NOMO-1 treated with dmso at 0.1 percent for 144 hours (cell line): Measurements from ENCODE around the gene PNMA6F.

Experiments
- DNase-seq: peaks from one replicate; lab custom pipeline; 2025; ENCODE audit not compliant: unreplicated experiment; lab: John Stamatoyannopoulos, UW

Gene PNMA6F

DNA sequence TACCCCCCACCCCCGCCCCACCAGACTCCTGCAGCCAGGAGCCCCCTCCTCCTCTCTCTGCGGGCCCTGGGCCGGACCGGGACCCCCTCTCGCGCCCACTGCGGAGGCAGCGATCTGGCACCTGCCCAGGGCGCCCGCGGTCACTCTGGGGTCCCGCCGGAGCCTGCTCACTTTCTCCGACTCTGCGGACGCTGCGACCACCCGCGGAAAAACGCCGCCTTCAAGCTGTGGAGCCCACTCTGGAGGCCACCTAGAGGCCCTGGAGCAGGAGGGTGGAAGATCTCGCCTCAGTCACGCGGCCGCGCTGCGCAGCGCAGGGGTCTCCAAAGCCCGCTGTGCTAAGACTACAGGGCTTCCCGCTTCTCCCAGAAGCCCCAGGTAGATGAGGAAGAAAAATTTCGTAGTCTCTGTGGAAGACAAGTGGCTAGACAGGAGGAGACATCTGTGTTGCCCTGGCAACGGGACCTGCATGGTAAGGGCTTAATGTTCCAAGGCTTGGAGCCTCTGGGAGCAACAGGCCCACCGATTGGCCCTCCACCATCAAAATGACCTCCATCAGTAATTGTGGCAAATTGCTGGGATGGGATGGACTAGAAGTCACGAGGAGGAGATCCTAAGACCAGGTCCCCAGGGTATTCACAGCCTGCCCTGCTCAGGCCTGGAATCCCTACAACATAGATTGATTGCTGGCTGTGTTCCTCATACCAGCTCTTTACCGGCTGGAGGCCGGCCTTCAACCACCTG lies at the start of gene PNMA6F:
Gene PNMA6F, minus strand, starts transcription at position 387 of the 744 bp plus-strand sequence. CDS start 1,093 bp downstream, outside the sequence.
- no peak for DNase-seq

- DNase-seq = no peak
Measured at GRCh38 chrX:153371256-153371655, 49.7 kb upstream of the PNMA6F start.

DNA sequence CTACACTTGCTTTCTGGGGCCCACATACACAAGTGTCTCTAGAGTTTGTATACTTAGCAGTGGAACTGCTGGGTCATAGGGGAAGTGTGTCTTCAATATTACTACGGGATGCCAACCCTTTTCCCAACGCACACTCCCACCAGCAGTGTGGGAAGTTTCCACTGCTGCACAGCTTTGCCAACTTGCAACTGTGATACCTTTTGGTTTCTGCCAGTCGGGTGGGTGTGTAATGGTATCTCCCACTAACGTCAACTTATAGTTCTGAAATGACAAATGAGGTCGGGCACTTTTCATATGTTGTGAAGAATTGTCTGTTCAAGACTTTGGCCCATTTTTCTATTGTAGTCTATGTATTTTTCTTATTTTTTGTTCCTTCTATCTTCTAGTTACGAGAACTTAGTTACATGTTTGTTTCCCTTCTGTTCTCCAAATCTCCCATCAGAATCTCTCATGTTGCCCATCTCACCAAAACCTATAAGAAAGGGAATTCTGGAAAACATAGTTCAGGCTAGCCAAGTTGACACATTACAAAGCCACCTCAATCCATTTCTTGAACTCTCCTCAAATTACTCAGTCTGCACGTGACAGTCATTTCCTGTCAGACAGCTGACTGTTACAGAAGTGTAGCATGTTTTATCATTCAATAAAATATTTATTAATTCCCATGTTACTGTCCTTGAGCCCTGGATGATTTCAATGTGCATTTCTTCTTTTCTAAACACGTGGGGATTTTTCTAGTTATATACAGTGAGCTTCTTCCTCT lies 48.9 kb upstream of the PNMA6F start:
- DNase-seq = no peak

DNA sequence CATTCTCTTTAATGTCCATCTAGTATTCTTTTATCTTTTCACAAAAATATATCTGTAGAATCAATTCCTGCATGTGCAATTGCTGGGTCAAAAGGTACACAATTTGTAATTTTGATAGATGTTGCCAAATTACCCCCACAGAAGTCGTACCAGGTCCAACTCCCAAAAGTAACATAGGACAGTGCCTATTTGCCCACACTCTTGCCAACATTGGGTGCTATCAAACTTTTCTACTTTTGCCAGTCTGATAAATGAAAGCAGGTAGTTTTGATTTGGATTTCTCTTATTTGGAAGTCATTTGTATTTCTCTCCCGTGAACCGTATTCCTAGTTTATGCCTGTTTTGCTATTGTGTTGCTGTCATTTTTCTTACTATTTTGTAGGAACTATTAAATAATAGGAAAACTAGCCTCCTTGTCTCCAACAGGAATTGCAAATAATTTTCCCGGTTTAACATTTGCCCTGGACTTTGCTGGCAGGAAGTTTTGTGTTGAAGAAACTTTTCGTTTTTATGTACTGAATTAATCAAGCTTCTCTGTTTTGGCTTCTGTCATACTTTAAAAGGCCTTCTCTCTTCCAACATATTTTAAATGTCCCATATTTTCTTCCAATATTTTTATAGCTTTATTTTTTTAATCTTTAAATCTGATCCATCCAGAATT lies 45.4 kb upstream of the PNMA6F start:
- no peak for DNase-seq

DNA sequence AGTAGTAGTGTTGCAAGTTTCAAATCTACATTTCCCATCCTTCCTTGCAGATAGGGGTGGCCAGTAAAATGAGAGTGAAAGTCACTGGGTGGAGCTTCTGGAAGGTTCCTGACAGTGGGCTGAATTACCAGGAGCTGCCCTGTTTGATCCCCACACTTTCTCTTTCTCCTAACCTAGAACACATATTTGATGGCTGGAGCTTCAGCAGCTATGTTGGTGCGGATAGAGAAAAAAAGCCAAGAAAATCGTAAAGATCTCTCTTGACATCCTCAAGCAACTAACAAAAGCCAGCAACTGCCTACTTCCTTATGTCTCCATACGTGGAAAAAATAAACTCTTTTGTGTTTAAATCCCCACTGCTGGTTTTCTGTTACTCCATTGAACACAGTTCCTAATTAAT lies 44.6 kb upstream of the PNMA6F start:
- DNase-seq = no peak

- DNase-seq = no peak
Measured at GRCh38 chrX:153365670-153366069, 44.1 kb upstream of the PNMA6F start.

DNA sequence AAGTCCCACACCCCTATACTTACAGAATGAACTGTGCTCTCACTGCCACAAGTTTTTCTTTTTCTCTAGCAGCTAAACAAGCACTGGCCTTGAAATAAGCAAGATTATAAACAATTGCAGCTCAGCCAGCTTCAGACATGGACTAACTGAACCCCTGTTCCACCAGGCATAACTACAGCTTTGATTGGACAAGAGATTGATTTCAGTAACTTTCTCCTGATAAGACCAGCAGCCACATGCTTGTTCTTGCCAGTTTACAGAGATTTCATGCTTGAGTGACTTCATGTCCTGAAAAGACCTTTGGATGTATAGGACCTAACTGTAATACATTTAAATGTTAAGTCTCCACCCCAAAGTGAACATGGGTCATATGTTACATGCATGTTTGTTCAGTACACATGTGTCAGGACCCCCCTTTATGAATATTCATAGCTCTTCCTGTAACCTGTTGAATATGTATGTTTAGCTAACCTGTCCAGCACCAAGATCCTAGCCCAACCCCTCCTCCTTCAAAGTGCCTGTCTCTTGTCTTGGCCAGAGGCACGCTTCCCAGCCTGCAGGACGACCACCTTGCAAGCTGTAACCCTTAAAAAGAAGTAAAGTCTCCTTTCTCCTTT lies 40.3 kb upstream of the PNMA6F start:
- DNase-seq = no peak

DNA sequence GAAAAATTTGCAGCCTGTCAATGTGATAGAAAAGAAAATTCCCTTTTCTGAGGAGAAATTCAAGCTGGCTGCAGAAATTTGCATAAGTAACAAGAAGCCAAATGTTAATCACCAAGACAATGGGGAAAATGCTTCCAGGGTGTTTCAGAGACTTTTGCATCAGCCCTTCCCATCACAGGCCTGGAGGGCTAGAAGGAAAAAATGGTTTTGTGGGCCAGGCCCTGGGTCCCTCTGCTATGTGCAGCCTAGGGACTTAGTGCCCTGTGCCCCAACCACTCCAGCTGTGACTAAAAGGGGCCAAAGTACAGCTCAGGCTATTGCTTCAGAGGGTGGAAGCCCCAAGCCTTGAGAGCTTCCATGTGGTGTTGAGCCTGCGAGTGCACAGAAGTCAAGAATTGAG lies 36.3 kb upstream of the PNMA6F start:
- no peak for DNase-seq

GRCh38 chrX:153353416-153353815 lies 31.8 kb upstream of the PNMA6F start:
- no peak for DNase-seq

GRCh38 chrX:153352858-153353257 lies 31.3 kb upstream of the PNMA6F start:
- DNase-seq = no peak

GRCh38 chrX:153351981-153352380 lies 30.4 kb upstream of the PNMA6F start:
- DNase-seq = no peak

DNA sequence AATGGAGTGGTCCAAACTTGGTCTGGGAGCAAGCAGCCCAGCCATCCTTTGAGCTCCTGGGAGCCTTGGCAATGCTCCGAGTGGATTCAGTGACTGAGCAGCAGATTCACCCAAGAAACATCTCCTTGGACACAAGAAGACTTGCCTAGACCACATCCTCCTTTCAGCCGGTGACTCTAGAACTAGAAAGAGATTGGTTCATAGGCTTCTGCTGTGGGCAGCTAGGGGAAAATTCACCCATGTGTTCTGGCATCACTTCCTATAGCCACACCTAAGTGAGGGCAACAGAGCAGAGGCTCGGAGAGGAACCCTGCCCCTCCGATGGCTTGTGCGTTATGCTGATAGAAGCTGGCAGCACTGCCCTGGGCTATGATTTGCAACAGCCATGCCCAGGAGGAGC lies 28.4 kb upstream of the PNMA6F start:
- DNase-seq = no peak

DNA sequence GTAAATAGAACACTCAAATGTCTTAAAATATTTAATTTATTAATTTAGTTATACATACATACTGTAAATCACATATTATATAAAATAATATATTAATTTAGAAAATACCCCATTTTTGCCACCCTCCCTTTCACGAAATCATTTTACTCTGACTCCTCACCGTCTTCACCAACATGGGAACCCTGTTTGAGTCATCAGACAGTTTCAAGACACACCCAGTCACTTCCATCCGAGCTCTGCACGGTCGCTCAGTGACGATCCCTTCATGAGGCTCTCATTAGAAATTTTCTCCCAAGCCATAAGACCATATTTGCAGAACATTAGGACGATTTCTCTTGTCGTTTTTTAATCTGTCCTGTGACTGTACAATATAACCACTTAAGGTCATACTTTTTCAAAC lies 26.9 kb upstream of the PNMA6F start:
- no peak for DNase-seq

DNA sequence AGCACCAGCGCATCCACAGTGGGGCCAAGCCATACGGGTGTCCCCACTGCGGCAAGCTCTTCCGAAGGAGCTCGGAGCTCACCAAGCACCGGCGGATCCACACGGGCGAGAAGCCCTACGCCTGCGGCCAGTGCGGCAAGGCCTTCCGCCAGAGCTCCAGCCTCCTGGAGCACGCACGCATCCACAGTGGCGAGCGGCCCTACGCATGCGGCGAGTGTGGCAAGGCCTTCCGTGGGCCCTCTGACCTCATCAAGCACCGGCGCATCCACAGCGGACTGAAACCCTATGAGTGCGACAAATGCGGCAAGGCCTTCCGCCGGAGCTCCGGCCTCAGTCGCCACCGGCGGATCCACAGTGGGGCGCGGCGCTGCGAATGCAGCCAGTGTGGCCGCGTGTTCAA lies 26.0 kb upstream of the PNMA6F start:
- DNase-seq = no peak

DNA sequence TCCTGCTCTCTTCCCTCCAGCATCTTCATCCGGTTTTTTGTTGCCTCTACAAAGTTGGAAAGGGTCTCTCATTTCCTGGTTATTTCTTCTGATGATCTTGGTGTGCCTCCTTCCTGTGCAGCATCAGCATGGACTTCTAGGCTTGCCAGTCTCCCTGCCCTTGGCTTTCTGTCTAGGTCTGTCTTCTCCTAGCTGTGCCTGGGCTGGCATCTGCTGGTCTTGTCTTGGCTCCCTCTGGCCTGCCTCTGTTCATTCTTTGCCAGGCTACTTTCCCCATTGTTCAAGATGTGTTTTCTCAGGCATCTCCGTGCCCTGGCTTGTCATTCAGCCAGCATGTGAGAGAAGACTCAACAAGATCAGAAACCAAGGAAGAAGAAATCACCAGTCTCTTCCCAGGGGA lies 22.1 kb upstream of the PNMA6F start:
- no peak for DNase-seq

DNA sequence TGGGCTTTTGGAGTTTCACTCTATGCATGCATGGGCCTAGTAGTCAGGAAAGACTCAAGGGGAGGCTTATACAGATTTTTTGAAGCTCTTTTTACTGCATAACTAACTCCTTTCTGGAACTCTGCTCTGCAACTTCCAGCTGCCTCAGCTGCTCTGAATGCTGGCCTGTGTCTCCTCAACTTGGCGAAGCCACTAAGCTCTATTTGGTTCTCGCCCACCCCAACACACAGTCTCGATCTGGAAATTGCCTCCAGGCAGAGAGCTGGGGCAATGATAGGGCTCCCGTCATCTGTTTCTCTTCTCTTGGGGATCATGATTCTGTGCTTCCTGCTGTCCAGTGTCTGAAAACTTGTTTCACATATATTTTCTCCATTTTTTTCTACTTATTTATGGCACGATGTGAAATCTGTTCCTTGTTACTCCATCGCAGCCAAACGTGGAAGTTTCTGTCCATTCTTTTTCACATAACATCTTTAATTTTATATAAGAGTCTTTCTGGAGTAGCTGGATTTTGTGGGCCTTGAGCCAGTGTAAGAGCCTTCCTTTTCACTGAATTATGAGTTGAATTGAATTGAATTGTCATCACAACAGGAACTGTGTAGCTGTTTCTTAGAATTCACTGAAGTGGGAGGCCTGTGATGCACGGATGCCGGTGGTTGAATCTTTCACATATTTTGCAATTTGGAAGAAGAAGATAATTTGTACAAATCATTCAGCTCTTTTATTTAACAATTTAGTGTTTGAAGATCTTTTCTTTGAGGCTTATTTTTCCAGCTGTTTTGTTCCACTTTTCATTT lies 21.4 kb upstream of the PNMA6F start:
- no peak for DNase-seq

GRCh38 chrX:153340111-153340510 lies 18.5 kb upstream of the PNMA6F start:
- no peak for DNase-seq

DNA sequence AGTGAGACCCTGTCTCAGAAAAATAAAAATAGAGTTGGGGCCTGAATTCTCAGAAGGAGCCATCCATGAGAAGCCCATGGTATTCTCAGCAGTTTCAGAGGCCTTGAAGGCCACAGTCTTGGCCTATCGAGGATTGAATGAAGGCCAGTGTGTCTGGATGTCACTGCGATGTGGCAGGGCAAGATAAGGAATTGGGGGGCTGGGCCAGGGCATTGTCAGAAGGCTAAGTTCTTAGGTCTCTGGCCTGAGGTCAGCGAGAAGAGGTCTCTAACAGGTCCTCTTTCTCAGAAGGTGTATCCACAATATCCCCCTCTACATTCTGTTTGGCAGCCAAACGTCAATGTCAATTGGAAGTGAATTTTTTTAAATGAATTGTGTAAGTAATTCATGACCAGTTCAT lies 18.1 kb upstream of the PNMA6F start:
- DNase-seq = no peak

DNA sequence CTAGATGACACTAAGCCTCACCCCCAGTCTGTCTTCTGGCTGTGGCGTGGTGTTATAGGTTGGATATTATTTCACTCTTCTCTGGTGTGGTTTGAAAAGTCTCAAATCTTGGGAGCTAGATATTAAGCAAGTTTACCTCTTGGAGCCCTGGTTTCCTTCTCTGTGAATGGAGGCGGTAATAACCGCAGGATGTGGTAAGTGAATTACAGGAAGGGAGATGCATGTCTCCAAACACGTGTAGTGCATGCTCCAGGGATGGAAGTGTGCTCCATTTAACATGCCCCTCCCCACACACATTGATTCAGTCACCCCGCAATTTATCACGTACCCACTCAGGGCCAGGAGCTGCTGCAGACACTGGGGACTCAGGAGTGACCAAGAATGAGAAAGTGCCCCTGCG lies 17.3 kb upstream of the PNMA6F start:
- DNase-seq = no peak

DNA sequence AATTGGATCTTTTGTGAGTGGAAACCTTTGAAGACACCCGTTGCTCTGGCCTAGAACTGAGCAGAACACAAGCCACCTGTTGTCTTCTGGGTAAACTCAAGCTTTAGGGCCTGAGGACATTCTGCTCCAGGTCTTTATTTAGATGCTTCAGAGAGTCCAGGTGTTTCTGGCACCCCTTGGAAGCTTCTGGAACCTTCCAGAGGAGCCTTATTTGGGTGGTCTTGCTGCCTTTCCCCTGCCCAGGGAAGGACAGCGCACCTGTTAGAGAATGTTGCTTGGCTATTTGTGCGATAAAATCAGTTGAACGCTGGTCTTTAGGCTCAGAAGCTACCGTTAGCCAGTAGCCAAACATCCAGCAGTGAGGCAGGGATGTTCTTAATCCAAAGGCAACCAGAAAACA lies 15.4 kb upstream of the PNMA6F start:
- DNase-seq = no peak
